Muscle layer of colon (tissue), 2 donors: Measurements from ENCODE around the gene BACE2.
A peak's percentile ranks its signal among the peaks of the same experiment; 100 is the strongest.

Experiments
- H3K27ac ChIP-seq: one replicate; pipeline ENCODE4 v1.7.0; 2013; ENCODE audit warnings: low read depth, mild to moderate bottlenecking, low read length, moderate library complexity
- H3K27me3 ChIP-seq, 2 donors: one replicate each; pipeline ENCODE4 v1.7.0; 2013; ENCODE audit warnings: low read length in 2 of 2, mild to moderate bottlenecking in 2 of 2; ENCODE audit not compliant: insufficient read depth in 2 of 2, control insufficient read depth in 1 of 2
- H3K36me3 ChIP-seq: one replicate; pipeline ENCODE4 v1.7.0; 2013; ENCODE audit warnings: mild to moderate bottlenecking, low read length; ENCODE audit not compliant: insufficient read depth
- H3K4me1 ChIP-seq: one replicate; pipeline ENCODE4 v1.7.0; 2013; ENCODE audit warnings: mild to moderate bottlenecking, low read length; ENCODE audit not compliant: insufficient read depth
- H3K4me3 ChIP-seq, 2 donors: one replicate each; pipeline ENCODE4 v1.7.0; 2013; ENCODE audit warnings: low read length in 2 of 2, low read depth in 1 of 2, mild to moderate bottlenecking in 1 of 2, moderate library complexity in 1 of 2
- H3K9ac ChIP-seq: one replicate; pipeline ENCODE4 v1.7.0; 2013; ENCODE audit warnings: low read length
- H3K9me3 ChIP-seq: one replicate; pipeline ENCODE4 v1.7.0; 2013; ENCODE audit warnings: mild to moderate bottlenecking, low read length
- donor health status: abdominal sarcoma.
- donor health status: Adenocarcinoma of cecum.

The BACE2 gene

GRCh38 chr21:41167348-41168342 lies at the start of gene BACE2:
Gene BACE2, plus strand, starts transcription at chr21:41168160. Its CDS starts 104 bp downstream, at chr21:41168264.
- peaks cover 22% of the 10 kb centered on the region for H3K4me1 ChIP-seq
- peak within 1 kb of the TSS; percentile 58 for H3K9ac ChIP-seq

GRCh38 chr21:41119901-41120300 lies 48.1 kb upstream of the BACE2 start:
- H3K9ac ChIP-seq = no peak overlapping the region
- no peak overlapping the region for H3K4me3 ChIP-seq
- H3K27me3 ChIP-seq = no peaks in the 10 kb centered on the region
- no peaks in the 10 kb centered on the region for H3K9me3 ChIP-seq
- H3K36me3 ChIP-seq = no peaks in the 10 kb centered on the region
- peaks cover 6% of the 10 kb centered on the region for H3K4me1 ChIP-seq
- H3K27ac ChIP-seq = no peak overlapping the region

More at GRCh38 chr21:41167348-41168342, at the start of gene BACE2:
- Histone ChIP-seq H3K4me3 (peak within 1 kb of the TSS; percentile 62 to 81), H3K36me3 (no peaks in the 10 kb centered on the region), H3K9me3 (no peaks in the 10 kb centered on the region), H3K27ac (peak within 1 kb of the TSS; percentile 99), H3K27me3 (no peaks in the 10 kb centered on the region)

GRCh38 chr21:41120997-41121396 lies 47.0 kb upstream of the BACE2 start:
- Histone ChIP-seq H3K27me3 (no peaks in the 10 kb centered on the region), H3K4me3 (no peak overlapping the region), H3K4me1 (peaks cover 11% of the 10 kb centered on the region), H3K9me3 (no peaks in the 10 kb centered on the region), H3K9ac (no peak overlapping the region), H3K36me3 (no peaks in the 10 kb centered on the region), H3K27ac (no peak overlapping the region)

- Histone ChIP-seq H3K4me1 (peaks cover 11% of the 10 kb centered on the region), H3K4me3 (no peak overlapping the region), H3K9ac (no peak overlapping the region), H3K27me3 (no peaks in the 10 kb centered on the region), H3K27ac (no peak overlapping the region), H3K36me3 (no peaks in the 10 kb centered on the region), H3K9me3 (no peaks in the 10 kb centered on the region)
Measured at GRCh38 chr21:41121785-41122415, 46.1 kb upstream of the BACE2 start.

GRCh38 chr21:41124641-41125201 lies 43.2 kb upstream of the BACE2 start:
- Histone ChIP-seq H3K9me3 (no peaks in the 10 kb centered on the region), H3K4me3 (no peak overlapping the region), H3K27me3 (no peaks in the 10 kb centered on the region), H3K9ac (no peak overlapping the region), H3K36me3 (no peaks in the 10 kb centered on the region), H3K27ac (no peak overlapping the region), H3K4me1 (peaks cover 11% of the 10 kb centered on the region)

- Histone ChIP-seq H3K9ac (no peak overlapping the region), H3K4me1 (peaks cover 11% of the 10 kb centered on the region), H3K4me3 (no peak overlapping the region), H3K27me3 (no peaks in the 10 kb centered on the region), H3K36me3 (no peaks in the 10 kb centered on the region), H3K9me3 (no peaks in the 10 kb centered on the region), H3K27ac (no peak overlapping the region)
Measured at GRCh38 chr21:41128981-41129380, 39.0 kb upstream of the BACE2 start.

GRCh38 chr21:41130883-41131282 lies 37.1 kb upstream of the BACE2 start:
- H3K27ac ChIP-seq = no peak overlapping the region
- H3K27me3 ChIP-seq = no peaks in the 10 kb centered on the region
- H3K9ac ChIP-seq = no peak overlapping the region
- no peaks in the 10 kb centered on the region for H3K36me3 ChIP-seq
- H3K4me1 ChIP-seq = no peaks in the 10 kb centered on the region
- H3K4me3 ChIP-seq = no peak overlapping the region
- H3K9me3 ChIP-seq = no peaks in the 10 kb centered on the region

GRCh38 chr21:41133874-41134522 lies 34.0 kb upstream of the BACE2 start:
- no peaks in the 10 kb centered on the region for H3K36me3 ChIP-seq
- H3K4me3 ChIP-seq = no peak overlapping the region
- no peaks in the 10 kb centered on the region for H3K27me3 ChIP-seq
- no peak overlapping the region for H3K27ac ChIP-seq
- H3K4me1 ChIP-seq = no peaks in the 10 kb centered on the region
- H3K9me3 ChIP-seq = no peaks in the 10 kb centered on the region
- no peak overlapping the region for H3K9ac ChIP-seq

GRCh38 chr21:41135746-41136145 lies 32.2 kb upstream of the BACE2 start:
- H3K27me3 ChIP-seq = no peaks in the 10 kb centered on the region
- no peaks in the 10 kb centered on the region for H3K36me3 ChIP-seq

GRCh38 chr21:41136286-41136685 lies 31.7 kb upstream of the BACE2 start:
- no peaks in the 10 kb centered on the region for H3K27me3 ChIP-seq
- no peak overlapping the region for H3K4me3 ChIP-seq
- H3K9me3 ChIP-seq = no peaks in the 10 kb centered on the region
- H3K27ac ChIP-seq = no peak overlapping the region
- H3K36me3 ChIP-seq = no peaks in the 10 kb centered on the region
- no peak overlapping the region for H3K9ac ChIP-seq
- H3K4me1 ChIP-seq = no peaks in the 10 kb centered on the region

More at GRCh38 chr21:41135746-41136145, 32.2 kb upstream of the BACE2 start:
- Histone ChIP-seq H3K4me1 (no peaks in the 10 kb centered on the region), H3K27ac (no peak overlapping the region), H3K9me3 (no peaks in the 10 kb centered on the region), H3K9ac (no peak overlapping the region), H3K4me3 (no peak overlapping the region)

GRCh38 chr21:41137401-41137800 lies 30.6 kb upstream of the BACE2 start:
- Histone ChIP-seq H3K9ac (no peak overlapping the region), H3K4me3 (no peak overlapping the region), H3K27ac (no peak overlapping the region), H3K4me1 (peaks cover 6% of the 10 kb centered on the region), H3K9me3 (no peaks in the 10 kb centered on the region), H3K36me3 (no peaks in the 10 kb centered on the region), H3K27me3 (no peaks in the 10 kb centered on the region)
